ENCODE data around the gene AXL.
A peak's percentile ranks its signal among the peaks of the same experiment; 100 is the strongest.

Gene AXL

DNA sequence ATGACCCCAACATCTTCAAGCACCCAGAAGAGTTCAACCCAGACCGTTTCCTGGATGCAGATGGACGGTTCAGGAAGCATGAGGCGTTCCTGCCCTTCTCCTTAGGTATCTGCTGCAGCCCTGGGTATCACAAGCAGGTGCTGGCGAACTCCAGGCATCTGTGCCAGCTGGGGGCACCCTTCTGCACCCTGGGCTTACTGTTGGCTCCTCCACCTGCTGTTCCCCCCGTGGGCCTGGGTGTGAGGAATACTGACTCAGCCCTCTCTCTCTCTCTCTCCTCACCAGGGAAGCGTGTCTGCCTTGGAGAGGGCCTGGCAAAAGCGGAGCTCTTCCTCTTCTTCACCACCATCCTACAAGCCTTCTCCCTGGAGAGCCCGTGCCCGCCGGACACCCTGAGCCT, 13.0 kb upstream of the AXL start:
- no peaks in the 10 kb centered on the region for H3K36me3 ChIP-seq
- no peak overlapping the region for H3K9ac ChIP-seq

DNA sequence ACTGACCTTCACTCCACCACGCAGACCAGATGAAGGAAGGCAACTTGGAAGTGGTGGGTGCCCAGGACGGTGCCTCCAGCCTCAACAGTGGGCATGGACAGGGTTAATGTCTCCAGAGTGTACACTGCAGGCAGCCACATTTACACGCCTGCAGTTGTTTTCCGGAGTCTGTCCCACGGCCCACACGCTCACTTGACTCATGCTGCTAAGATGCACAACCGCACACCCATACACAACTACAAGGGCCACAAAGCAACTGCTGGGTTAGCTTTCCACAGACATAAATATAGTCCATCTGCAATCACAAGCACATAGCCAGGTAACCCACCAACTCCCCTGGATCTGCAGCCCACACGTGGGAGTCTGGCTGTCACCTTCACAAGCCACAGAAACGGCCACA, 12.6 kb upstream of the AXL start:
- H4K20me1 ChIP-seq, result no peaks in the 10 kb centered on the region; a peak in 1 of 22 replicates
- H3K4me1 ChIP-seq, result peaks cover 0 to 12% (median 10%) of the 10 kb centered on the region in 10 experiments; a peak in 7 of 20 replicates
- H3K9ac ChIP-seq, result no peak overlapping the region
- no peak overlapping the region for H3K4me3 ChIP-seq
- H3K9me3 ChIP-seq (replicated peaks in 1 of 11), result no peaks in the 10 kb centered on the region
- H3K4me2 ChIP-seq, result peak overlapping the region in 4 of 11 experiments; percentile 18 to 24 (median 21); a peak in 4 of 22 replicates
- H3K36me3 ChIP-seq, result no peaks in the 10 kb centered on the region
- H3K27me3 ChIP-seq, result no peaks in the 10 kb centered on the region
- no peak overlapping the region for H3K27ac ChIP-seq
- no peak for TF ChIP-seq Cebpa-rat (IDR thresholded peaks at IDR 0.05)

More for the DNA sequence above, 13.0 kb upstream of the AXL start:
- Histone ChIP-seq H3K27ac (no peak overlapping the region), H4K20me1 (no peaks in the 10 kb centered on the region; a peak in 1 of 22 replicates), H3K4me2 (peak overlapping the region in 5 of 11 experiments; percentile 0 to 24 (median 18); a peak in 5 of 22 replicates), H3K4me1 (peaks cover 0 to 14% (median 10%) of the 10 kb centered on the region in 10 experiments; a peak in 7 of 20 replicates), H3K27me3 (no peaks in the 10 kb centered on the region), H3K4me3 (no peak overlapping the region), H3K9me3 (replicated peaks in 1 of 11) (no peaks in the 10 kb centered on the region)
- no peak for TF ChIP-seq Cebpa-rat (IDR thresholded peaks at IDR 0.05)

DNA sequence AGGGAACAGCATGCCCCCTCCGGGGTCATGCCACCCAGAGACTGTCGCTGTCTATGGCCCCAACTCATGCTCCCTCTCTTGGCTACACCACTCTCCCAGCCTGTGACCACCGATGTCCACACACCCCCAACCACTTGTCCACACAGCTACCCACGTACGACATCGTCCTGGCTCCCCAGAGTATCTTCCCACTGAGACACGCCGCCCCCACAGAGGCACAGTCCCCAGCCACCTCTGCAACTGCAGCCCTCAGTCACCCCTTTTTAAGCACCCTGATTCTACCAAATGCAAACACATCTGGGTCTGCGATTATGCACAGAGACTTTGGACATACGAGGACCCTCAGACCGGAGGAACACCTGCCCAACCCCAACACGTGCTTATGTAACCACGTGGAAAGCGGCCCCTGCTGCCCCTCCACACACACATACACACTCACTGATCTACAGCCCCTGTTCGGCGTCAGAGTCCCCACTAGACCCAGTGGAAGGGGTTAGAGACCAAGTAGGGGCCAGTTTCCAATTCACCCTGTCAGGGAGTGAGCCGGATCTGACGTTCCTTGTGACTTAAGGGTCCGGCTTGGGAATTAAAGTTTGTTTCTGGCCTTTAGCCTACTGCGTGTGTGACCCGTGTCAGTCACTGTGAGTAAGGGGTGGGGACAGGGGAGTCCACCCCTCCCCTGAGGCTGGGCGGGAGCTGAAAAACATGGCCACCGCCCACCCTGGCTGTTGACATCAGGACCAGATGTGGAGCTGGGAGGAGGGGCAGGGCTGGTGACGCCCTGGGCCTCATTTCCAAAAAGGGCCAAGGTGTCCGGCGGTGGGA, 11.9 kb upstream of the AXL start:
- H3K36me3 ChIP-seq, result no peaks in the 10 kb centered on the region
- H4K20me1 ChIP-seq, result no peaks in the 10 kb centered on the region; a peak in 1 of 22 replicates
- H3K27me3 ChIP-seq, result no peaks in the 10 kb centered on the region
- H3K4me2 ChIP-seq, result no peak overlapping the region
- no peak overlapping the region for H3K9ac ChIP-seq
- H3K9me3 ChIP-seq (replicated peaks in 1 of 11), result no peaks in the 10 kb centered on the region
- H3K27ac ChIP-seq, result no peak overlapping the region
- H3K4me1 ChIP-seq, result peaks cover 0 to 11% (median 9%) of the 10 kb centered on the region in 10 experiments; a peak in 6 of 20 replicates
- no peak for TF ChIP-seq Cebpa-rat (IDR thresholded peaks at IDR 0.05)
- H3K4me3 ChIP-seq, result no peak overlapping the region

DNA sequence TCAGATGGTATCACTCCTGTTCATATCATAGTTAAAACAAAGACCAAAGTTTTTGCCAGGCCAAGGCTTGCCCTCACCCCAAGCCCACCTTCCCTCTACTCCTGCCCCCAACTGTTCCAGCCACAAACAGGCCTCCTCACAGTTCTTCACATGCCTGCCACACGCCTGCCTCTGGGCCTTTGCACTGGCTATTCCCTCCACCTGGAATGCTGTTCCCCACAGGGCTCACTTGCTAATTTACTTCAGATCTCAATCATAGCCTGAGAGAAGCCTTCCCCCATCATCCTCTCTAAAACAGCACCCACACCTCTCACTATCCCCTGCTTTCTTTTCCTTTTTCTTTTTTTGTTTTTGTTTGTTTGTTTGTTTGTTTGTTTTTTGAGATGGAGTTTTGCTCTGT, 4.9 kb upstream of the AXL start:
- Histone ChIP-seq H3K9ac (no peak overlapping the region), H3K27ac (no peak overlapping the region), H4K20me1 (no peaks in the 10 kb centered on the region), H3K4me1 (peaks cover 0 to 9% (median 4%) of the 10 kb centered on the region in 10 experiments; a peak in 8 of 20 replicates), H3K4me2 (no peak overlapping the region), H3K4me3 (no peak overlapping the region), H3K9me3 (replicated peaks in 1 of 11) (no peaks in the 10 kb centered on the region), H3K36me3 (no peaks in the 10 kb centered on the region), H3K27me3 (peaks cover 0 to 5% (median 0%) of the 10 kb centered on the region in 11 experiments; a peak in 8 of 22 replicates)
- TF ChIP-seq Cebpa-rat (IDR thresholded peaks at IDR 0.05), result no peak

DNA sequence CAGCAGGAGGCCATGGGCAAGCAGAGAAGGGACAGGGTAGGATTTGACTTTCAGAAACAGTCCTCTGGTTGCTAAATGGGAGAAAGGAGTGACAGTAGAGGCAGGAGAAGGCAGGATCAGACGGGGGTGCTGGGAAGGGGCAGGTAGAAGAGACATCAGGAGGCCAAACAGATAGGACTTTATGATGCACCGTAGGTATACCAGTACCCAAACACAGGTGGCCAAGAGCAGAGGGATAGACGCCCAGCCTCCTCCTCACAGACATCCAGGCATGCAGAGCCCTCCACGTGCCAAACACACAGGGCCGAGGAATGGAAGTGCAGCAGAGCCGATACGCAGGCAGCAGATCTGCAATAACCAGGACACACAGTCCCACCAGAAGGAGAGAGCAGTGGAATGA, 1.3 kb upstream of the AXL start:
- H3K9ac ChIP-seq, result no peak overlapping the region
- no peaks in the 10 kb centered on the region for H3K36me3 ChIP-seq
- TF ChIP-seq Cebpa-rat (IDR thresholded peaks at IDR 0.05), result no peak
- H3K4me3 ChIP-seq, result no peak overlapping the region
- H3K9me3 ChIP-seq (replicated peaks in 1 of 11), result no peaks in the 10 kb centered on the region
- H4K20me1 ChIP-seq, result no peaks in the 10 kb centered on the region
- H3K4me1 ChIP-seq, result peaks cover 4 to 22% (median 19%) of the 10 kb centered on the region in 10 experiments; a peak in 17 of 20 replicates
- H3K27me3 ChIP-seq, result peaks cover 0 to 22% (median 12%) of the 10 kb centered on the region in 11 experiments; a peak in 16 of 22 replicates
- no peak overlapping the region for H3K4me2 ChIP-seq
- no peak overlapping the region for H3K27ac ChIP-seq

DNA sequence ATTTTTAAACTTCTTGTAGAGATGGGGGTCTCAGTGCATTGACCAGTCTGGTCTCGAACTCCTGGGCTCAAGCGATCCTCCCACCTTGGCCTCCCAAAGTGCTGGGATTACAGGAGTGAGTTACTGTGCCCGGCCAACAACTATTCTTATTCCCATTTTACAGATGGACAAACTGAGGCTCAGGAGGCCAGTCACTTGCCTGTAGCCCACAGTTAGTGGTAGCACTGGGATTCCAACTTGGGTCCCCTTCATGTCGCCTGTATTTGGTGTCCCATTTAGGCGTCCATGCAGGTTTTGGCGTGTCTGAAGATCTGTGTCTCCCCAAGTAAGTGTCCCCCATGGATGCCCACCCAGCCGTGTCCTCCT, 791 bp upstream of the AXL start:
- H3K27me3 ChIP-seq, result peaks cover 0 to 22% (median 12%) of the 10 kb centered on the region in 11 experiments; a peak in 16 of 22 replicates
- no peaks in the 10 kb centered on the region for H3K36me3 ChIP-seq
- H3K9me3 ChIP-seq (replicated peaks in 1 of 11), result no peaks in the 10 kb centered on the region
- H3K4me1 ChIP-seq, result peaks cover 4 to 22% (median 19%) of the 10 kb centered on the region in 10 experiments; a peak in 17 of 20 replicates
- no peak for TF ChIP-seq Cebpa-rat (IDR thresholded peaks at IDR 0.05)
- H3K9ac ChIP-seq, result no peak overlapping the region
- H3K27ac ChIP-seq, result no peak overlapping the region
- no peak overlapping the region for H3K4me2 ChIP-seq
- no peaks in the 10 kb centered on the region for H4K20me1 ChIP-seq
- no peak overlapping the region for H3K4me3 ChIP-seq

DNA sequence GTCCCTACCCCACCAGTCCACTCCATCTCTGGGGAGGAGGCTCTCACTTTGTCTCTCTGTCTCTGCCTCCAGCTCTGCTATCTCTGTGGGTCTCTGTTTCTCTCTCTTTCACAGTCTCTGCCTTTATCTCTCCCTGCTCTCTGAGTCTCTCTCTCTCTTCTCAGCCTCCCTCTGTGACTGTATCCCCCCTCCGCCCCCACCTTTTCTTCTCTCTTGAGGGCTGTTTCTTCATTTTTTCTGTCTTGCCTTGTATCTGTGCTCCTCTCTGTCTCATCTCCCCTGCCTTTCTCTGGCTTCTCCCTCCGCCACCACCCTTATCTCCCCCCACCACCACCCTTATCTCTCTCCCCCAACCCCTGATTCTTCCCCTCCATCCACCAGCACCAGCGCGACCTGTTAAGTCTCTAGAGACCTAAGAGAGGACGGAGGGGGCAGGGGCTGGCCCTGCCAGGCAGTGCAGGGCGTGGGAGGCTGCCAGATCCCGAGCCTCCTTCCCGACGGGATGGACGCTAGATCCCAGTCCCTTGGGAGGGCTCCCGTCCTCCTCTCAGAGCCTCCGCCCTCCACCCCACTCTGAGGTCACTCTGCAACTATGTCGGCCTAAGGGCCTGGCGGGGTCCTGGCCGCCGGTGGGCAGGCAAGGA, 1.0 kb downstream of the AXL start:
- no peak overlapping the region for H3K27ac ChIP-seq
- no peak overlapping the region for H3K9ac ChIP-seq
- H4K20me1 ChIP-seq, result no peaks in the 10 kb centered on the region
- no peak overlapping the region for H3K4me3 ChIP-seq
- no peak for TF ChIP-seq Cebpa-rat (IDR thresholded peaks at IDR 0.05)
- no peaks in the 10 kb centered on the region for H3K9me3 ChIP-seq (replicated peaks in 1 of 11)
- peaks cover 0 to 22% (median 12%) of the 10 kb centered on the region in 11 experiments; a peak in 16 of 22 replicates for H3K27me3 ChIP-seq
- no peaks in the 10 kb centered on the region for H3K36me3 ChIP-seq
- peaks cover 4 to 25% (median 19%) of the 10 kb centered on the region in 10 experiments; a peak in 17 of 20 replicates for H3K4me1 ChIP-seq
- peak overlapping the region in 10 of 11 experiments; percentile 18 to 77 (median 58); a peak in 17 of 22 replicates for H3K4me2 ChIP-seq

DNA sequence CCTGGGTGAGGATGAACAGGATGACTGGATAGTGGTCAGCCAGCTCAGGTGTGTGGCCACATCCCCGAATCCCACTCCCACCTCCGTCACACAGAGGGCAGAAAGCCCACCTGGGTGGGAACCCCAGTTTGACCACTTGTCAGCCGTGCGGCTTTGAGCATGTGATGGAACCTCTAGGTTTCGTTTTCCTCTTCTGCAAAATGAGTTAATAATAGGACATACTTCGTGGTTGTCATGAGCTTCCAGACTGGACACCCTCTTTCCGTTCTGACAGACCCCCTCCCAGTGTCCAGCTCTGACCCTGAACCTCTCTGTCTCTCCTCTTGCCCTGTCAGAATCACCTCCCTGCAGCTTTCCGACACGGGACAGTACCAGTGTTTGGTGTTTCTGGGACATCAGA, 1.8 kb downstream of the AXL start:
- no peak for TF ChIP-seq Cebpa-rat (IDR thresholded peaks at IDR 0.05)
- Histone ChIP-seq H3K27me3 (peaks cover 0 to 22% (median 12%) of the 10 kb centered on the region in 11 experiments; a peak in 16 of 22 replicates), H3K36me3 (no peaks in the 10 kb centered on the region), H3K9ac (no peak overlapping the region), H3K4me3 (no peak overlapping the region), H3K27ac (no peak overlapping the region), H3K4me2 (peak overlapping the region in 10 of 11 experiments; percentile 18 to 77 (median 58); a peak in 18 of 22 replicates), H3K9me3 (replicated peaks in 1 of 11) (no peaks in the 10 kb centered on the region), H4K20me1 (no peaks in the 10 kb centered on the region), H3K4me1 (peaks cover 4 to 25% (median 19%) of the 10 kb centered on the region in 10 experiments; a peak in 17 of 20 replicates)
